NCI-H748 (cell line): ENCODE measurements around the gene KSR1.

Experiments
- DNase-seq: peaks from one replicate; lab custom pipeline; 2025; ENCODE audit not compliant: unreplicated experiment; lab: John Stamatoyannopoulos, UW

Gene KSR1

DNA sequence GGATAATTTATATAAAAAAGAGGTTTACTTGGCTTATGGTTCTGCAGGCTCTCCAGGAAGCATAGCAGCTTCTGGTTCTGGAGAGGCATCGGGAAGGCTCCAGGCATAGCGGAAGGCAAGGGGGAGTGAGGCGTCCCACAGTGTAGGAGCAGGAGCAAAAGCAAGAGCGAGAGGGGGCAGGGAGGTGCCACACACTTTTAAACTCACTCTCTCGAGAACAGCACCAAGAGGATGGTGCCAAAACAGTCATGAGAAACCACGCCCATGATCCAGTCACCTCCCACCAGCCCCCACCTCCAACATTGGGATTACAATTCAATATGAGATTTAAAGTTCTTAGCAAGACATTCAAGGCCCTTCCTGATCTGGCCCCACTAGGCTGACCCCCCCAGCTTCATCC is 124.8 kb downstream of the KSR1 start:
- DNase-seq, result no peak

DNA sequence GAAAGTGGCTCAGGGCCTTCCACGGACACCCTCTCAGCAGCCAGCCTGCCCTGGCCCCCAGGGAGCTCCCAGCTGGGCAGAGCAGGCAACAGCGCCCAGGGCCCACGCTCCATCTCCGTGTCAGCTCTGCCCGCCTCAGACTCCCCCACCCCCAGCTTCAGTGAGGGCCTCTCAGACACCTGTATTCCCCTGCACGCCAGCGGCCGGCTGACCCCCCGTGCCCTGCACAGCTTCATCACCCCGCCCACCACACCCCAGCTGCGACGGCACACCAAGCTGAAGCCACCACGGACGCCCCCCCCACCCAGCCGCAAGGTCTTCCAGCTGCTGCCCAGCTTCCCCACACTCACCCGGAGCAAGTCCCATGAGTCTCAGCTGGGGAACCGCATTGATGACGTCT is 126.4 kb downstream of the KSR1 start:
- no peak for DNase-seq

DNA sequence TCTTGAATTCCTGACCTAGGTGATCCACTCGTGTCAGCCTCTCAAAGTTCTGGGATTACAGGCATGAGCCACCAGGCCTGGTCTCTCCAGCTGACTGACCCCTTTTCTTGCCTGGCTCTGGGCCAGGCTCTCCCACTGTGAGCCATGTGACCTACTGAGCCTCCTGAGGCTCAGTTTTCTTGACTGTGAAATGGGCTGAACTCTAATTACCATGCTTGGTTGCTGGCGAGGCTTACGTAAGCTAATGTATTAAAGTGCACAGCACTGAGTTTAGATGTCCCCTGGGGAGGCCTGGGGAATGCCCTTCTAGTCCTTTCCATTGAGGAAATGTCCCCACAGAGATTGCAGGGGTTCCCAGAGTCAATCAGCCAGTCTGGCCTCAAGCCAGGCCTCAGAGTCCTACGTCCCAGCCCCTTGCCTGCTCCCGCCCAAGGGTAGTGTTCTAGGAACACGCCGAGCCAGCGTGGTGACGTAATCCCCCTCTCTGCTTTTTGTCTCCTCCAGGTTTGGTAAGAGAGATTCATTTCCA is 129.0 kb downstream of the KSR1 start:
- no peak for DNase-seq

GRCh38 chr17:27585792-27586191 is 129.5 kb downstream of the KSR1 start:
- no peak for DNase-seq

GRCh38 chr17:27586203-27586721 is 130.0 kb downstream of the KSR1 start:
- no peak for DNase-seq

DNA sequence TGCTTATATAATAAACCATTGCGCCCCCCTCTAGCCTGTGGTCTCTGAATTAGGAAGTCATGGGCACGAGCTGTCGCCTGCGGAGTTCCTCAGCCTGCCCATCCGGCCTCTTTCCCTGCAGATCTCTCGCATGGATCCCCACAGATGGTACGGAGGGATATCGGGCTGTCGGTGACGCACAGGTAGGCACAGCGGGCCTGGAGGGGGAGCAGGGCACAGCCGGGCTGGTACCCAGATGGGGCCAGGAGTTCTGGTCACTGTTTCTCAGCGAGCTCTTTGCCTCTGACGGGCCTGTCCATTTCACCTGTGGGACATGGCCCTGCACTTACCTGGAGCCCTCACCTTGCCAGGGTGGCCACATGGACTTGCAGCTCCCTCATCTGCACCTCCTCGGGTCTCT is 132.1 kb downstream of the KSR1 start:
- DNase-seq, result no peak

- DNase-seq, result no peak
Measured at GRCh38 chr17:27590864-27591263, 134.6 kb downstream of the KSR1 start.

DNA sequence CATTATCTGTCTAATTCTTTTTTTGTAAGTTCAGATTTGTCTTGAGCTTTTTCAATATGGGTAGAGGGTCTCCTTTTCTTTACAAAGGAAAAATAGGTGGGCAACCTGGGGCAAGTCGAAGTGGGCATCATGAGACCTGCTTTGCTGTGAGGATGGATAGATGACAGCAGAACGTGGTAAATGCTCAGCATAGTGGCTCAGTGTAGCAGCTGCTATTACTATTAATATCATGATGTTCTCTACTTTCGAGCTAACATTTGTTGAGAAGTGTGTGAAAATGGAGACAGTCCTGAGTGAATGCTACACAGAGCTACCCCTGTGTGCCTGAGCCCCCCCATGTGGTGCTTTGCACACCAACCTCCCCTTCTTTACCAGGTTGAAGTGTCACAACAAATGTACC is 135.7 kb downstream of the KSR1 start:
- no peak for DNase-seq

- no peak for DNase-seq
Measured at GRCh38 chr17:27593232-27593856, 137.1 kb downstream of the KSR1 start.

- DNase-seq, result no peak
Measured at GRCh38 chr17:27593857-27594255, 137.6 kb downstream of the KSR1 start.

- DNase-seq, result no peak
Measured at GRCh38 chr17:27595208-27595607, 139.0 kb downstream of the KSR1 start.

DNA sequence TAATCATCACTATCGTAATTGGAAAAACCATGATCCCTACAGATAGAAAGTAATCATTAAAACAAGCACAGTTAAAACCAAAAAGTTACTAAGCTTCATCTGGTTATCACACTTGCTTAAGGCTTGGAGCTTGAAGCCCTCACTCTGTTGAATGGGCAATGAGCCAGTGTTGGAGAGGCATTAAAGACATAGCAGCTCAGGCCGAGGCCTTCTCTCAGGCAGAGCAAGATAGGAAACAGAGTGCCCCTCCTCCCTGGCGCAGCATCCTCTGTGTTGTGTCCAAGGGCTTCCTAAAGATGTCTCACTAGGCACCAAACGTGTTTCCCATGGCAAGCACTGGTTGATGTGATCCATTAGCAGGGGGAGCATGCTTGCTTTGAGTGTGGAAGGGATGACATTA is 139.8 kb downstream of the KSR1 start:
- DNase-seq, result no peak

- no peak for DNase-seq
Measured at GRCh38 chr17:27596566-27597187, 140.4 kb downstream of the KSR1 start.

GRCh38 chr17:27597188-27597580 is 140.9 kb downstream of the KSR1 start:
- DNase-seq, result no peak

DNA sequence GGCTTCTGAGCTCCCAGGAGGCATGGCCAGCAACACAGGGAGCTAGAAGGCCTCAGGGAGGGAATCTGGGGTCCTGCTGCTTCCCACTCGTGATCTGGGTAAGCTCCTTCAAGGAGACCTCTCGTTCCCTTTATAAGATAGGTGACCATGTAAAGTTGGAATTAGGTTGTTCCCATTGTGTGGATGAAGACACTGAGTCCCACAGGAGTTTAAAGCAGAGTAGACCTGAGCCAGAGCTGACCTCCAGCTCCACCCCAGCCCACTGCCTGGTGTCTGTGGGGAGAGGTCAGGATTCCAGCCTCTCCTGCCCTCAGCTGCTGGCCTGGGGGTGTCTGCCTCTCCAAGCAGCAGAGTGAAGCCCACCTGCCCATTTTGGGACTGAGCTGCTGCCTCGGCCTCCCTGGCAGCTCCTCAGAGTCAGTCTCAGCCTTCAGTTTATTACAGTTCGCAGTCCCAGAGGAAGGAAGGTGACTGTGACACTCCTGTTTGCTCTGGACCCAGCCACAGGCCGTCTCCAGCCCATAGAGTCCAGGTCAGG is 141.6 kb downstream of the KSR1 start:
- DNase-seq, result no peak

DNA sequence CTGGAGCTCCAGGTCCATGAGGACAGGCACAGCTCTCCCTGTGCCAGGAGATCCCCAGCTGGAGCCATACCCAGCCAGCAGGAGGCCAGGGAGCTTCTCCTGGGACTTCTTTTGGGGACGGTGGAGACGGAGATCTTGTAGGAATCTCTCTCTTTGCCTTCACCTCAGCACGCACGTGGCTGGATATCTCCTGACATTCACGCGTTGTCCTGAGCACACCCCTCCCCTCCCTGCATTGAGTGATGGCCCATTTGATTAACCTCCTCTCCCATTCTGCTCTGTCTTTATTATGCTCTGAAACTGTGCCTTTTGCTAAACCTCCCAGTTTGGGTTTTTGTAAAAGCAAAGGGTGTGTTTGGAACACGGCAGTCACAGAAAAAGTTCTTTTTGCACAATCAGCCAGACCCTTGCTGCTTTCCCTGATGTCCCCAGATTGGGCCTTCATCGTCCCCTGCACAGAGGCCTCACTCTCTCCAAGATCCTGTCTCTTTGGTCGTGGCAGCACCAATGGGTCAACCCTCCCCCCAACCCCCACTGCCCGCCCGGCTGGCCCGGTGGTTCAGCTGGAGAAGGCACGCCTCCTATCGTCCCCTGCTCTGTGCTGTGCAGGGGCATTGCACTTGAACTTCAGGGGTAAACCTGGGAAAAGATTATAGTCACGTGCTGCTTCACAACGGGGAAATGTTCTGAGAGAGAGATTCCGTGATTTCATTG is 142.2 kb downstream of the KSR1 start:
- no peak for DNase-seq

GRCh38 chr17:27600471-27600870 is 144.2 kb downstream of the KSR1 start:
- DNase-seq, result no peak

GRCh38 chr17:27601069-27601974 is 145.1 kb downstream of the KSR1 start:
- DNase-seq, result peak; percentile 75

DNA sequence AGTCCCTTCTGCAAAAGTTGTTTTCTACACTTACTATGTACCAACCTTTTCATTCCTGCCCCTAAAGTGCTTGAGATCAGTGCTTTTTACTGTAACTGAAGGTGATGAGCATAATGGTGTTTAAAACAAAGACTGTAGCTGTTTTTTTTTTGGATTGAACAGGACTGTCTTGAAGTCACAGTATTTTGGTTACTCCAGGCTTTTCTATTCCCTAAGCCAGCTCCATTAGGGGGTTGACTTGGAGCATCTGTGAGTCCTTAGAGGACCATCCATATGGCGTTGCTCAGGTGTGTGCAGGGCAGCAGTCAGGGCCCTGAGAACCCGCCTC is 145.7 kb downstream of the KSR1 start:
- no peak for DNase-seq

DNA sequence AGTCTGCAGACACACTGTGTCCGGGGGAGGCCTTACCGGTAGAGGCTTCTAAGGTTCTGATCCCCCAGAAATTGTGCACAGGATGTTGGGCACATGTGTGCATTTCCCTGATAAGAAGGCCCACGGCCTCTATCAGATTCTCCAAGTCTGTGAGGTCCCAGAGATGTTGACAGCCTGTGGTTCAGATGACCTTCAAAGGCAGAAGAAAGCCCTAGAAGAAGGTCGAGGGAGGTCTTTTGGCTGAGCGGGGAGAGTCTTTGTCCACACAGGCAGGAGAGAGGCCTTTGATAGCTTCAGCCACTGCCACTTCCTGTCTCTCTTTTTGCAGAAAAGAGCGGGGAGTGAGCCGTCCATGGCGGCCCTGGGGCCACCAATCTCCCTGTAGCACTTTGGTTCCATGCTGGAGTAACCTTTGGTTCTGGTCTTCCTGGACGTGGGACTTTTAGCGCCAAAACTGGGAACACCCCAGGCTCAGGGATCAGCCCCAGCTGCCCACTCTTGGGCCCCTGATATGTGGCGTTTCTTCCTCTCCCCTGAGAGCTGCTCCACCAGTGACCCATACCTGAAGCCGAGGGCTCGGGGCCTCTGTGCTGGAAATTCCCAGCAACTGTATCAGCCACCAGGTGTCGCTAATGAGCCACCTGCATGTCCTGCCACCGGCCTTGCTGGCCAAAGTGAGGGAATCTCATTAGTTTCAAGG is 146.6 kb downstream of the KSR1 start:
- peak; percentile 59 for DNase-seq
